ENCODE results near the gene TMEM192. TPM values are rescaled to one million over a fixed set of nuclear protein-coding genes. Genes with fewer than 3 reads are reported as not detected.
A peak's percentile ranks its signal among the peaks of the same experiment; 100 is the strongest.
"Not testable (repeated sequence)": the region's sequence is repeated elsewhere in the genome, so short reads cannot be mapped to it uniquely, and the experiment has no call there.

Gene TMEM192
- total RNA-seq = 10 to 100 TPM; 12.2 to 15.5 TPM

DNA sequence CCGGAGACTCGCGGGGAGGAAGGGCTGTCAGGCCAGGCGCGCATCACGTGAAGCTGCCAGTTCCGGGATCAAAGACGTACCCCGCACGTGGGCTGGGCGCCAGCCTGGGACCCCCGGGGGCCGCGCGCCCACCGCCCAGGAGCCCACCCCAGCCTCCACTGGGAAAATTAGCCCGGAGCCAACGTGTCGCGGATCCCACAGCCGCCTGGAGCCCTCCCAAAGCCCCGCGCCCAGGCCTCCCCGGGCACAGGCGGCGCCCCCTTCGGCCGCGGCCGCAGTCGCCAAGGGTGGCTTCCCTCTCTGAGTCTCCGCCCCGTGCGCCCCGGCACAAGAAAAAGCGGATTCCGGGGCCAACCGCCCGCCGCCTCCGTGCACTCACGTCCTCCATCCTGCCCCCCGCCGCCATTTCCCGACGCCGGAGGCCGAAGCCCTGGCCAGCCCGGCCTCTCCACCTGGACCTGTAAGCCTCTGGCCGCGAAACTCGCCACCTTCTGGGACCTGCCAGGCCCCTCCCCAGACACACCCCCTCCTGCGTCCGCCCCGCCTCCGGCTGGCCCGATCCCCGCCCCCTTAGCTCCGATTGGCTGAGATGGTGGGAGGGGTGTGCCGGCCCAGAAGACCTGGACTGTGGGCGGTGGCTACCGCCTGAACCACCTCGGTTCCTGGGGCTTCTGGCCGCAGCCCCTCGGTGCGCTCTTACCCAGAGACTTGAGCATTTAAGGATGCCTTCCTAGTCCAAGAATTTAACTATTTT is at the start of gene TMEM192:
Gene TMEM192, minus strand, starts transcription at position 493 of the 754 bp plus-strand sequence. Its CDS starts 87 bp downstream, at position 406.
- peaks cover 19 to 21% of the 10 kb centered on the region in 2 donors for H3K4me1 Mint-ChIP-seq (ENCODE audit: low read depth in 2 of 2)
- peak; percentile 93 for DNase-seq (ENCODE audit: low spot score)
- no peaks in the 10 kb centered on the region for H3K36me3 Mint-ChIP-seq
- H3K27ac Mint-ChIP-seq = peak within 1 kb of the TSS; percentile 70 to 90
- no peaks in the 10 kb centered on the region for H3K9me3 Mint-ChIP-seq
- peaks cover 6 to 9% of the 10 kb centered on the region in 2 donors for H3K27me3 Mint-ChIP-seq
- H3K4me3 Mint-ChIP-seq = peak within 1 kb of the TSS; percentile 98
- peak; percentile 99 for ATAC-seq

DNA sequence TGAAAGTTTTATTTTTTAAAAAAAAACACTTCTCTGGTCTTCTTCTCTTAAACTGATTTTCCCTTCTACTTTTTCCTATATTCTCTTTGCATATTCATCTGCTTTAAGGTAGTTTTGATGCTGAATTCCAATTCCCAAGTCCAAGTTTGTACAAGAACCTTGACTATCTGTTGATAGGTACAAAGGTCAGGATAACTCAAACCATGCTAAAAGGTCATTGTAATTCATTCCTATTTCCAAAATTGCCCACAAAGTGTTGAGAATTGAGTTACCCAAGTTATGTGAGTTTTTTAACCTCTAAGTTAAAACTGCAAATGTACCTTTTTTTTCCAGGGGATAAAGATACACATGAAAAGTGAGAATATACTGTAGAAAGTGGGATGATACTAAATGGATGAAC is 46.1 kb upstream of the TMEM192 start:
- no peak for DNase-seq (ENCODE audit: low spot score)
- no peaks in the 10 kb centered on the region for H3K4me1 Mint-ChIP-seq (ENCODE audit: low read depth in 2 of 2)
- H3K9me3 Mint-ChIP-seq = no peaks in the 10 kb centered on the region
- ATAC-seq = no peak
- peaks cover 7% of the 10 kb centered on the region for H3K36me3 Mint-ChIP-seq
- peaks cover 14 to 51% of the 10 kb centered on the region in 2 donors for H3K27me3 Mint-ChIP-seq
- no peak overlapping the region for H3K4me3 Mint-ChIP-seq
- no peak overlapping the region for H3K27ac Mint-ChIP-seq

DNA sequence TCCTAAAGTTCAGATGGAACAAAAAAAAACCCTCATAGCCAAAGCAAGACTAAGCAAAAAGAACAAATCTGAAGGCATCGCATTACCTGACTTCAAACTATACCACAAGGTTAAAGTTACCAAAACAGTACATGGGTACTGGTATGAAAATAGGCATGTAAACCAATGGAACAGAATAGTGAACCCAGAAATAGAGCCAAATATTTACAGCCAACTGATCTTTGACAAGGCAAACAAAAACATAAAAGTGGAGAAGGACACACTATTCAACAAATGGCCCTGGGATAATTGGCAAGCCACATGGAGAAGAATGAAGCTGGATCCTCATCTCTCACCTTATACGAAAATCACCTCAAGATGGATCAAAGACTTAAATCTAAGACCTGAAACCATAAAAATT is 44.2 kb upstream of the TMEM192 start:
- Mint-ChIP-seq H3K4me1 (ENCODE audit: low read depth in 2 of 2) (no peaks in the 10 kb centered on the region), H3K36me3 (peaks cover 7% of the 10 kb centered on the region), H3K27me3 (peaks cover 17 to 61% of the 10 kb centered on the region in 2 donors), H3K9me3 (no peaks in the 10 kb centered on the region), H3K4me3 (no peak overlapping the region), H3K27ac (no peak overlapping the region)
- DNase-seq (ENCODE audit: low spot score) = no peak
- ATAC-seq = no peak

DNA sequence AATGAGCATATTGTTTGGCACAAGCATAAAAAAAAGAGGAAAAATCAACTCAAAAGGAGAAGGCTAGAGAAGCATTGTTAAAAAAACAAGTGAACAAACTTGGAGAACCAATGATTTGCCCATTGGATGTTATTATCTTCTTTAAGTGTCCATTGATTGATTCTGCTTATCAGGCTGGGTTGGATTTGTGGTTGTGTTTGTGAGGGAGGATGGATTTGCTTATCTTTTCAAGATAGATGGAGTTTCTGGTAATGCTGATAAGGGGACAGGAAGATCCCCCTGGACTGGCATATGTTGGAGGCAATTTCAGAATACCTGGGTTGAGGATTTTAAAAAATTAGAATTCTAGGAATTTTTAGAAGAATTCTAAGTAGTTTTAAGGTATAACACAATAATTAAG is 41.8 kb upstream of the TMEM192 start:
- no peak for ATAC-seq
- no peak for DNase-seq (ENCODE audit: low spot score)
- H3K4me1 Mint-ChIP-seq (ENCODE audit: low read depth in 2 of 2) = no peaks in the 10 kb centered on the region
- H3K27me3 Mint-ChIP-seq = peaks cover 25 to 70% of the 10 kb centered on the region in 2 donors
- no peak overlapping the region for H3K4me3 Mint-ChIP-seq
- H3K27ac Mint-ChIP-seq = no peak overlapping the region
- peaks cover 7% of the 10 kb centered on the region for H3K36me3 Mint-ChIP-seq
- H3K9me3 Mint-ChIP-seq = no peaks in the 10 kb centered on the region

DNA sequence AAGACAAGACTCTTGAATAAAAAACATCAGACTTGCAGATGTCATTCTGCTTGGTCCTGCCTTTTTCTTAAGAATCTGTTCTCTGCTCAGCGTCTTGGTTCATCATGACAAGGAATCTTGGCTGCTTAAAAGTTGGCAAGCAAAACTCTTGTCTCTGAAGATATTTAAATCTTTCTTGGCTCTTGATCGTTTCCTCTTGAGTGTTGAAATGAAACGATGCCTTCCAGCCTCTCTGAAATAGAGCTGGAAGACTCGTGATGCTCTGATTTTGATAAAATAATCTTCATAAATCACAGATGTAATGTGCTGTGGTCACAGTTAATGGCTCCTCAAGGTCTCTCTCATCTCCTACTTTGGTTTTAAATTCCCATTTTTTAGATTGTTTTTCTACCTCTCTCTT is 39.9 kb upstream of the TMEM192 start:
- Mint-ChIP-seq H3K4me1 (ENCODE audit: low read depth in 2 of 2) (no peaks in the 10 kb centered on the region), H3K27me3 (peaks cover 27 to 69% of the 10 kb centered on the region in 2 donors), H3K9me3 (no peaks in the 10 kb centered on the region), H3K36me3 (peaks cover 7% of the 10 kb centered on the region), H3K4me3 (no peak overlapping the region), H3K27ac (no peak overlapping the region)
- DNase-seq (ENCODE audit: low spot score) = no peak
- ATAC-seq = no peak

DNA sequence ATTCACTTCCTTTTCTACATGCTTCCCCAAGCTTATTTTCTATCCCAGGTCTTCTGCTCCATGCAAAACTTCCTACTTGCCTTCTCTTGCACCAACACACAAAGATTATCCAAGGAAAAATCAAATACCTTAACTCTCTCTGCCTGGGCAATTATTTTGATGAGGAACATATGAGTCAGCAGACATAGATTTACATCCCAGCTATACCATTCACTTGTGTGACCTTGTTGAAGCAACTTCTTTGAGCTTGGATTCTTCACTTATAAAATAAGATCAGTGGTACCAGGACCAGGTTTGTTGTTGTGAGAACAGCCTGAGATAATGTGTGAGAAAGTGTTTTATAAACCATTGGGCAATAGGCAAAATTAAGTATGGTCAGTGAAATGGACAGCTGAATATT is 39.1 kb upstream of the TMEM192 start:
- no peak for ATAC-seq
- no peaks in the 10 kb centered on the region for H3K9me3 Mint-ChIP-seq
- DNase-seq (ENCODE audit: low spot score) = no peak
- H3K36me3 Mint-ChIP-seq = peaks cover 1% of the 10 kb centered on the region
- no peaks in the 10 kb centered on the region for H3K4me1 Mint-ChIP-seq (ENCODE audit: low read depth in 2 of 2)
- no peak overlapping the region for H3K27ac Mint-ChIP-seq
- no peak overlapping the region for H3K4me3 Mint-ChIP-seq
- peaks cover 28 to 65% of the 10 kb centered on the region in 2 donors for H3K27me3 Mint-ChIP-seq

DNA sequence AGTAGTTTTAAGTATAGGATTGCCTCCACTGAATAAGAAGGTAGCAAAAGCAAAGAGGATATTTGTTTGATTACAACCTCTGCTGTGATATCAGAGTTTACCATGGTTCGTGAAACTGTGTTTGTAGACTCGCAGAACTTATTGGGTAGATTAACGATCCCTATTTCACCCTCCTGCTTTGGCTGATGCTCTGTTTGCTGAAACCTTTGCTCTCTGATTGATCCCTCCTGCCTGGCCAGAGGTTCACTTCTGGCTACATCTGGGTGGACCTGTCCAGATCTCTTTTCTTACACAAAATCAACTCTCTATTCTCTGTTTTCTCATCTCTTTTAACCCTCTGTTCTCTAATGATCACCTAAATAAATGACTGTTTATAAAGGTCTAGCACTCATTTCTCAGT is 37.9 kb upstream of the TMEM192 start:
- Mint-ChIP-seq H3K27me3 (peaks cover 28 to 58% of the 10 kb centered on the region in 2 donors), H3K4me3 (no peak overlapping the region), H3K36me3 (no peaks in the 10 kb centered on the region), H3K4me1 (ENCODE audit: low read depth in 2 of 2) (no peaks in the 10 kb centered on the region), H3K9me3 (no peaks in the 10 kb centered on the region), H3K27ac (no peak overlapping the region)
- no peak for DNase-seq (ENCODE audit: low spot score)
- no peak for ATAC-seq

DNA sequence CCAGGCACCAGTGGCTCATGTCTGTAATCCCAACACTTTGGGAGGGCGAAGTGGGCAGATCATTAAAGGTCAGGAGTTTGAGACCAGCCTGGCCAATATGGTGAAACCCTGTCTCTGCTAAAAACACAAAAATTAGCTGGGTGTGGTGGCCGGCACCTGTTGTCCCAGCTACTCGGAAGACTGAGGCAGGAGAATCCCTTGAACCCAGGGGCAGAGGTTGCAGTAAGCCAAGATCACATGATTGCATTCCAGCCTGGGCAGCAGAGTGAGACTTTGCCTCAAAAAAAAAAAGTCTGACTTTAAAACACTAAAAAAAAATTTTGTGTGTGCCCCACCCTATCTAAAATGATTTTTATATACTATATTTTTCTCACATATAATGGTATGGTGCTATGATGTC is 26.2 kb upstream of the TMEM192 start:
- H3K36me3 Mint-ChIP-seq = no peaks in the 10 kb centered on the region
- DNase-seq (ENCODE audit: low spot score) (no peak), ATAC-seq (no peak)
- no peaks in the 10 kb centered on the region for H3K9me3 Mint-ChIP-seq
- no peak overlapping the region for H3K27ac Mint-ChIP-seq
- H3K4me3 Mint-ChIP-seq = no peak overlapping the region
- H3K4me1 Mint-ChIP-seq (ENCODE audit: low read depth in 2 of 2) = no peaks in the 10 kb centered on the region
- H3K27me3 Mint-ChIP-seq = peaks cover 14 to 35% of the 10 kb centered on the region in 2 donors

DNA sequence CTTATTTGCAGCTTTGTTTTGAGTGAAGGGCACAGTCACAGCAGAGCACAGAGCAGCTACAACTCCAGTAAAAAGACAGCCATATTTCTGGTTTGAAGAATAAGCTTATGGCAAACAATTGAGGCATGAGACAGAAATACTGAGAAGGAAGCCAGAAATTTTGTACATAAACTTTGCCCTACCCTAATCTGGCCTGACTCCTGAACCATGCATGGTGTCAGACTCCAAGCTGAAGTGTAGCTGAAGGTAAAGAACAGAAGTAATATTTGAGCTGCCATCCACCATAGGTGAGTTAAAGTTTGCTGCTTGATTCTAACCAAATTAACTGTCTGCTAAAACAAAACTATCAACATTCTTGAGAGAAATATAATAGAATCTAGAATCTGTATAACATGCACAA is 24.5 kb upstream of the TMEM192 start:
- Mint-ChIP-seq H3K4me3 (no peak overlapping the region), H3K4me1 (ENCODE audit: low read depth in 2 of 2) (peaks cover 0 to 4% of the 10 kb centered on the region in 2 donors), H3K27ac (no peak overlapping the region), H3K9me3 (no peaks in the 10 kb centered on the region), H3K27me3 (peaks cover 15 to 46% of the 10 kb centered on the region in 2 donors), H3K36me3 (no peaks in the 10 kb centered on the region)
- no peak for ATAC-seq
- DNase-seq (ENCODE audit: low spot score) = no peak

DNA sequence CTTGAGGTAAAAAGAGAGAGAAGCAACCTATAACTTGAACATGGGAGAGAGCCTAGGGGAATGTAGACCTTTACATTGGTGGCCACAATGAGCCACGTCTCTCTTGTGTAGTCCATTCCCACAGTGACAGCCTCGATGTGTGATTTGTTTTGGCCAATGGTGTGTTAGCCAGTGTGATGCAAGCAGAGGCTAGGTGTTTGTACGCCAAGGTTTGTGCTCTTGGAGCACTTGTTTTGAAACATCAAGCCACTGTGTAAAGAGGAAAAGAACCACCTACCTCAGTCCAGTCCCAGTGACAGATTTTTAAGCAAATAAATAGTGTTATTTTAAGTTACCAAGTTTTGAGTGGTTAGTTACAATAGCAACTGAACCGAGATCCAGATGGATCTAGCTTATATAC is 23.9 kb upstream of the TMEM192 start:
- Mint-ChIP-seq H3K4me3 (no peak overlapping the region), H3K4me1 (ENCODE audit: low read depth in 2 of 2) (peaks cover under 1 to 4% of the 10 kb centered on the region in 2 donors), H3K27ac (no peak overlapping the region), H3K27me3 (peaks cover 17 to 47% of the 10 kb centered on the region in 2 donors), H3K9me3 (no peaks in the 10 kb centered on the region), H3K36me3 (no peaks in the 10 kb centered on the region)
- DNase-seq (ENCODE audit: low spot score) (no peak), ATAC-seq (no peak)

DNA sequence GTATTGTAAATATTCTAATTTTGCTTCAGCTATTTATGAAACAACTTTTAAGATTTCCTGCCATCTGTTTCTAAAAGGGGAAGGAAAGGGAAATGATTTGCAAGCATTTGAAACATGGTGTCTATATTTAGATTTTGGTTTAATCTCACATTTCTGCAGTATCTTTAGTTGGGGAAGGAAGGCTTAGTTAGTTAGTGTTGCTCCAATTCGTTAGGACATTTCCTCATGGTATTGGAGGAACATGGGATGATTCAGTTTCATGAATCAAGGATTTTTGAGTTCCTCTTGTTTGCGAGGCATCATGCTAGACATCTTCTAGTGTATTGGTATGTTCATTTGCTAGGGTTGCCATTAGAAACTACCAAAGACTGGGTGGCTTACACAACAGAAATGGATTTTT is 20.5 kb upstream of the TMEM192 start:
- Mint-ChIP-seq H3K4me1 (ENCODE audit: low read depth in 2 of 2) (peaks cover 5 to 7% of the 10 kb centered on the region in 2 donors), H3K27me3 (peaks cover 27 to 53% of the 10 kb centered on the region in 2 donors), H3K36me3 (no peaks in the 10 kb centered on the region), H3K9me3 (no peaks in the 10 kb centered on the region), H3K27ac (no peak overlapping the region), H3K4me3 (no peak overlapping the region)
- ATAC-seq (no peak), DNase-seq (ENCODE audit: low spot score) (no peak)

DNA sequence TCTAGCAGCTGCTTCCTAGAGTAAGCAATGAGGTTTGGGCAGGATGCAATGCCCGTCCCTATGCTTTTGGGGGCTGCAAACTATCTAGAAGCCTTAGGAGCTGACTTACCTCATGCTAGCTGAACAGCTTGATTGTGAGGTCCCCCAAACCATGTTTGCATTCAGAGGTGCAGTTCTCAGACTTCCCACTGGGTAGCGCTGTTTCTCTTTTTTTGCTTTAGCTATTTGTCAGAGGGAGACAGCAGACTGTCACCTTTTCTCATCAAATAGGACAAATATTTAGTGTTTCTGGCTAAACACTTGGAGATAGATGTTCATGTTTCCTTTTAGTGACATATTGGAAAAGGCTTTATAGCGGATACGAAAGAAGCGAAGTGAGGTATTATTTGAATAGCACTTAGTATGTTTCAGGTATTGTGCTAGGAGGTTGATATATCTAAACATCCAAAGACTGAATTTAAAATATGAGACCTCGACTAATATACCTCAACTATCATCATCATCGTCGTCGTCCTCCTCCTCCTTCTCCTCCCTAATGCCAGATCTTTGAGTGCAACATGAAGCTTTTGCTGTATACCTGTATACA is 18.7 kb upstream of the TMEM192 start:
- no peaks in the 10 kb centered on the region for H3K36me3 Mint-ChIP-seq
- peak; percentile 60 to 77 for ATAC-seq
- no peak overlapping the region for H3K4me3 Mint-ChIP-seq
- peak; percentile 75 for DNase-seq (ENCODE audit: low spot score)
- peaks cover 23 to 37% of the 10 kb centered on the region in 2 donors for H3K27me3 Mint-ChIP-seq
- H3K4me1 Mint-ChIP-seq (ENCODE audit: low read depth in 2 of 2) = peaks cover 5 to 7% of the 10 kb centered on the region in 2 donors
- no peaks in the 10 kb centered on the region for H3K9me3 Mint-ChIP-seq
- no peak overlapping the region for H3K27ac Mint-ChIP-seq

DNA sequence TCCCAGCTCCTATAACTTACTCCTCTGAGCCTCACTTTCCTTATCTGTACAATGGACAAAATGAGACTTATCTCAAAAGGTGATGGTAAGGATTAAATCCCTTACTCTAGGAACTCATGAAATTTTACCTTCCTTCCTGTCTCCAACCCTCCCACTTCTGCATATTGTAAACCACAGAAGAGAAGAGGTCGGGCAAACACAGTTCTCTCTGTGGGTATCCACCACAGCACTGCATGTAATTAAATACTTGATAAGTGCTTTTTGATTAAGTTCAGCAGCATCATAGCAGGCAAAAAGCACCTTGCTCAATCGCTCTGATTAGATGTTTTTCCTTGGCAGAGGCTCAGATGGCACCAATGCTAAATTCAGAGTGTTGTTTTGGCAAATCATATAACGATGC is 17.3 kb upstream of the TMEM192 start:
- DNase-seq (ENCODE audit: low spot score) = no peak
- H3K36me3 Mint-ChIP-seq = no peaks in the 10 kb centered on the region
- no peak for ATAC-seq
- no peaks in the 10 kb centered on the region for H3K9me3 Mint-ChIP-seq
- H3K4me1 Mint-ChIP-seq (ENCODE audit: low read depth in 2 of 2) = peaks cover 5 to 7% of the 10 kb centered on the region in 2 donors
- H3K27me3 Mint-ChIP-seq = peaks cover 25 to 32% of the 10 kb centered on the region in 2 donors
- no peak overlapping the region for H3K27ac Mint-ChIP-seq
- H3K4me3 Mint-ChIP-seq = no peak overlapping the region

DNA sequence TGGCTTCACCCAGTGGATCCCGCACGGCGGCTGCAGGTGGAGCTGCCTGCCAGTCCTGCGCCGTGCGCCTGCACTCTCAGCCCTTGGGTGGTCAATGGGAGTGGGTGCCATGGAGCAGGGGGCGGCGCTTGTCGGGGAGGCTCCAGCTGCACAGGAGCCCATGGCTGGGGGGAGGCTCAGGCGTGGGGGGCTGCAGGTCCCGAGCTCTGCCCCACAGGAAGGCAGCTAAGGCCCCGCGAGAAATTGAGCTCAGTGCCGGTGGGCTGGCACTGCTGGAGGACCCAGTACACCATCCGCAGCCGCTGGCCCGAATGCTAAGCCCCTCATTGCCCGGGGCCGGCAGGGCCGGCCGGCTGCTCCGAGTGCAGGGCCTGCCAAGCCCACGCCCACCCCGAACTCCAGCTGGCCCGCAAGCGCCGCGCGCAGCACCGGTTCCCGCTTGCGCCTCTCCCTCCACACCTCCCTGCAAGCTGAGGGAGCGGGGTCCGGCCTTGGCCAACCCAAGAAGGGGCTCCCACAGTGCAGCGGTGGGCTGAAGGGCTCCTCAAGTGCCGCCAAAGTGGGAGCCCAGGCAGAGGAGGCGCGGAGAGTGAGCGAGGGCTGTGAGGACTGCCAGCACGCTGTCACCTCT is 13.3 kb upstream of the TMEM192 start:
- H3K9me3 Mint-ChIP-seq; H3K4me1 Mint-ChIP-seq (ENCODE audit: low read depth in 2 of 2); H3K36me3 Mint-ChIP-seq; ATAC-seq; DNase-seq (ENCODE audit: low spot score); H3K27ac Mint-ChIP-seq; H3K4me3 Mint-ChIP-seq: not testable (repeated sequence)
- peaks cover 14 to 16% of the 10 kb centered on the region in 2 donors for H3K27me3 Mint-ChIP-seq

Data from natural killer cell treated with Interleukin-12 subunit alpha and Interleukin-12 subunit beta and Interleukin-15 and Interleukin-18, amount 100 ng/mL, for 72 hours (primary cell).